Stimulated activated effector memory CD8-positive, alpha-beta T cell treated with anti-CD3 and anti-CD28 coated beads, Interleukin-12 subunit alpha, Interleukin-12 subunit beta, amount 100 ng/mL, for 72 hours (primary cell): ENCODE data around the gene CLIP3.
"Not testable (repeated sequence)": the region's sequence is repeated elsewhere in the genome, so short reads cannot be mapped to it uniquely, and the experiment has no call there.

Experiments
- ATAC-seq: fragments of 150-1000 bp; cut with Tn5 transposase; 2 replicates; pipeline ENCODE4 v1.10.0; 2021
- DNase-seq, 2 donors: peaks; one replicate each; pipeline ENCODE4 v3.0.0; 2021 to 2022; ENCODE audit warnings: low spot score in 2 of 2
- H3K27ac Mint-ChIP-seq: one replicate; pipeline ENCODE4 v1.8.0; 2022; ENCODE audit warnings: mild to moderate bottlenecking, mixed read lengths
- H3K36me3 Mint-ChIP-seq: one replicate; pipeline ENCODE4 v1.8.0; 2022; ENCODE audit warnings: mild to moderate bottlenecking, mixed read lengths
- H3K4me1 Mint-ChIP-seq: one replicate; pipeline ENCODE4 v1.8.0; 2022; ENCODE audit warnings: mixed read lengths
- H3K4me3 Mint-ChIP-seq: one replicate; pipeline ENCODE4 v1.8.0; 2022; ENCODE audit warnings: mild to moderate bottlenecking, mixed read lengths
- H3K9me3 Mint-ChIP-seq: one replicate; pipeline ENCODE4 v1.8.0; 2022; ENCODE audit warnings: mixed read lengths

The CLIP3 gene

DNA sequence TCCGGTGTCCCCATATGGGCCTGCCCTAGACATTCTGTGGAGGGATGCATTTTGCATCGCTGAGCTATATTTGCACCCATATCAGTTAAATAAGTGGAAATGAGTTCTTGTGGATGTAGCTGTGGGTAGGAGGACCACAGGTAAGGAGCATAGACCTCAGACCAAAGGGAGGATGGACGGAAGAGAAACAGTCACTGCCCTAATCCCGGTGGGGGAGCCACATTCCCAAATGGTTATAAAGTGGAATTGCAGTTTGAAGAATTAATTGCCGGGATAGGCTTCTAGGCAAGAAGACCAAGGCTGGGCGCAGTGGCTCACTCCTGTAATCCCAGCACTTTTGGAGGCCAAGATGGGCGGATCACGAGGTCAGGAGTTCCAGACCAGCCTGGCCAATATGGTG, 35.9 kb downstream of the CLIP3 start:
- DNase-seq, result no peak
- peak overlapping the region; percentile 87 for H3K4me3 Mint-ChIP-seq
- H3K4me1 Mint-ChIP-seq, result peaks cover 42% of the 10 kb centered on the region
- ATAC-seq, result no peak
- no peaks in the 10 kb centered on the region for H3K9me3 Mint-ChIP-seq
- H3K27ac Mint-ChIP-seq, result peak overlapping the region; percentile 85
- H3K36me3 Mint-ChIP-seq, result peaks cover 36% of the 10 kb centered on the region

- peak; percentile 83 to 96 for DNase-seq
- ATAC-seq, result peak; percentile 92
- Mint-ChIP-seq H3K36me3 (peaks cover 36% of the 10 kb centered on the region), H3K4me1 (peaks cover 36% of the 10 kb centered on the region), H3K4me3 (peak within 1 kb of the TSS; percentile 87), H3K27ac (peak within 1 kb of the TSS; percentile 93), H3K9me3 (no peaks in the 10 kb centered on the region)
Measured at GRCh38 chr19:35995048-35995993, 37.4 kb downstream of the CLIP3 start, which contains the start of gene SDHAF1. TSS of gene SDHAF1 (plus strand) at chr19:35995188. CDS start at chr19:35995275, 87 bp downstream.

GRCh38 chr19:35993923-35994598, 38.6 kb downstream of the CLIP3 start:
- ATAC-seq, result no peak
- H3K4me1 Mint-ChIP-seq, result peaks cover 33% of the 10 kb centered on the region
- H3K4me3 Mint-ChIP-seq, result peak overlapping the region; percentile 87
- no peak for DNase-seq
- H3K9me3 Mint-ChIP-seq, result no peaks in the 10 kb centered on the region
- H3K36me3 Mint-ChIP-seq, result peaks cover 29% of the 10 kb centered on the region
- no peak overlapping the region for H3K27ac Mint-ChIP-seq

DNA sequence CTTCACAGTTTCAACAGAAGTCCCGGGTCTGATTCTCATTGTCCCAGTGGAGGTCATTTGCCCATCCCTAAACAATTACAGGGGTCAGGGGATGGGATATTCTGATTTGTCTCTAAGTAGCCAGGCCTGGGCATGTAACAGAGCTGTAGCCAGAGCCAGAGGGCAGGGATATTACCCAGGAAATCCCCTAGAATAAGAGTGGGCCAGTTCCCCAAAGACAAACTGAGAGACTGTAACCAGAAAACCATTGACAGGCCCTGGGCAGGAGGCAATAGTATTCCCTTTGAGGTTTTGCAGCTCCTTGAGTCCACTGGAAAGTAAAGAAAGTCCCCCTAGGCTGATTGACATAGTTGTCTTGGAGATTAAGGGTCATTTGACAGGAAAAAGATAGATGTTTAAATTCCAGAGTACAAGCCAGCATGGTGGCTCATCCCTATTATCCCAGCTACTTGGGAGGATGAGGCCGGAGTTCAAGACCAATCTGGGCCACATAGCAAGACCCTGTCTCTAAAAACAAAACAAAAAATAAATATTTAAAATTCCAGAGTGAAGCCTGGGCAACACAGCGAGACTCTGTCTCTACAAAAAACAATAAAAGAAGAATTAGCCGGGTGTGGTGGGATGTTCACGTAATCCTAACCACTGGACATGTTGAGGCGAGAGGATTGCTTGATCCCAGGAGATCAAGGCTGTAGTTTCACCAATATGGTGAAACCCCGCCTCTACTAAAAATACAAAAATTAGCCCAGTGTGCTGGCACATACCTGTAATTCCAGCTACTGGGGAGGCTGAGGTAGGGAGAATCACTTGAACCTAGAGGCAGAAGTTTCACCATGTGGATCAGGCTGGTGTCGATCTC, 39.5 kb downstream of the CLIP3 start:
- ATAC-seq, result no peak
- Mint-ChIP-seq H3K4me3 (no peak overlapping the region), H3K9me3 (no peaks in the 10 kb centered on the region), H3K36me3 (peaks cover 22% of the 10 kb centered on the region), H3K27ac (no peak overlapping the region), H3K4me1 (peaks cover 29% of the 10 kb centered on the region)
- no peak for DNase-seq

DNA sequence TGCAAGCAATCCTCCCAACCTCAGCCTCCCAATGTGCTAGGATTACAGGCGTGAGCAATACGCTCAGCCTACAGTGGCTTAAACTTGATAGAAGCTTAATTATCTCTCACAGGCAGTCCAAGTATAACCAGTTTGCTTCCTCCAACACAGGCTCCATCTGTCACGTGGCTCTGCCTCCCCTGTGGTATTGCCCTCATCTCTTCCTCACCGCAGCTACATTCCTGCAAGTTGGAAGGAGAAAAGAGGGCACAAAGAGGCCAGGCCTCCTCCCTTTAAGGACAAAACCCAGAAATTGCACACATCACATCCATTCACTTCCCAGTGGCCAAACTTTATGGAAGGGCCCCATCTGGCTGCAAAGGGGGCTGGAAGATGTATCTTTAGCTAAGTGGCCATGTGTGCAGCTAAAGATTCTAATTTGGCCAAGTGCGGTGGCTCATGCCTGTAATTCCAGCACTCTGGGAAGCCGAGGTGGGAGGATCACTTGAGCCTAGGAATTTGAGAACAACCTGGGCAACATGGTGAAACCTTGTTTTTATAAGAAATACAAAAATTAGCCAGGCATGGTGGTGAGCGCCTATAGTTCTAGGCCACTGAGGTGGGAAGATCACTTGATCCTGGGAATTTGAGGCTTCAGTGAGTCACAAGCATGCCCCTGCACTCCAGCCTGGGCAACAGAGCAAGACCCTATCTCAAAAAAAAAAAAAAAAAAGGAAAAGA, 40.8 kb downstream of the CLIP3 start:
- H3K4me1 Mint-ChIP-seq, result peaks cover 19% of the 10 kb centered on the region
- H3K4me3 Mint-ChIP-seq, result no peak overlapping the region
- peaks cover 11% of the 10 kb centered on the region for H3K36me3 Mint-ChIP-seq
- ATAC-seq (no peak), DNase-seq (no peak)
- no peaks in the 10 kb centered on the region for H3K9me3 Mint-ChIP-seq
- H3K27ac Mint-ChIP-seq, result peak overlapping the region; percentile 29

DNA sequence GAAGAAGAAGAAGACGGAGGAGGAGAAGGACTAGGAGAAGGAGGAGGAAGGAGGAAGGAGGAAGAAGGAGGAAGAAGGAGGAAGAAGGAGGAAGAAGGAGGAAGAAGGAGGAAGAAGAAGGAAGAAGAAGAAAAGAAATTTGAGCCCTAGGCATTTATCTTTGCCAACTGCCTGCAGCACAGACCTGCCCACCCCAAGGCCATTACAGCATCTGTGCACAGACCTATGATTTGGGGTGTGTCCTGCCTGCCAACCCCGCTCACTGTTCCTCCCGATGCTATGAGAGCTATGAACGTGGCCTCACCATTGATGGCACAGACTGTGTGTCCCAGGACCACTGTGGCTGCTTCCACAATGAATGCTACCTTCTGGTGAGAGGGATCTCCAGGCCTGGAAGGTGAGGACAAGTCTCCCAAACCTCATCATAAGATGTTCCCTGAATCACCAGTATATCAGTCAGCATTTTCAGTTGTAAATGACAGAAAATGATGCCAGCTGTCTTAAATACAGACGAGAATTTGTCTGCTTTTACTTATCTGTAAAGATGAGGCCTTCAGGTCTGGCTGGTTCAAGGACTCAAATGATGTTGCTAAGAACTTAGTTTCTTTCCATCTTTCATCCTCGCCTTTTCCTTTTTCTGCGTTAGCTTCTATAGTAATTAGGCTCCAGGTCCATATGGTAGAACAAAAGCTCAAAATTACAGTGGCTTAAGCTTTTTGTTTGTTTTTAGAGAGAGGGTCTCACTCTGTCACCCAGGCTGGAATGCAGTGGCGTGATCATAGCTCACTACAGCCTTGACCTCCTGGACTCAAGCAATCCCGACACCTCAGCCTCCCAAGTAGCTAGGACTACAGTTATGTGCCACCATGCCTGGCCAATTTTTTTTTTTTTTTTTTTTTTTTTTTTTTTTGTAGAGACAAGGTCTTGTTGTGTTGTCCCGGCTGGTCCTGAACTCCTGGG, 41.6 kb downstream of the CLIP3 start:
- DNase-seq (no peak), ATAC-seq (no peak)
- Mint-ChIP-seq H3K4me1 (peaks cover 16% of the 10 kb centered on the region), H3K9me3 (no peaks in the 10 kb centered on the region), H3K27ac (no peak overlapping the region), H3K36me3 (peaks cover 6% of the 10 kb centered on the region), H3K4me3 (no peak overlapping the region)

GRCh38 chr19:35990156-35990555, 42.5 kb downstream of the CLIP3 start:
- peaks cover 6% of the 10 kb centered on the region for H3K36me3 Mint-ChIP-seq
- no peak for ATAC-seq
- no peak for DNase-seq

DNA sequence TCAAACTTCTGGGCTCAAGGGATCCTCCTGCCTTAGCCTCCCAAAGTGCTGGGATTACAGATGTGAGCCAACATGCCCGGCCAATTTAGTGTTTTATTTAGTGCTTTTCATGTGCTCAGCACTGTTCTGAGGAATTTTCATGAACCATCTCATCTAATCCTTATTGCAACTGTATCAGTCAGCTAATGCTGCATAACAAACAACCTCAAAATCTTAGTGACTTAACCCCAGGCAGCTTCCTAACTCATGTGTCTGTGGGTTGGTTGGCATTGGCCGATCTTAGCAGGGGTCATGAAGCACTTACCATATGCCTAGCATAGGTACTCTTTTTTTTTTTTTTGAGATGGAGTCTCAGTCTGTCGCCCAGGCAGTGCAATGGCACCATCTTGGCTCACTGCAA, 43.8 kb downstream of the CLIP3 start:
- no peak overlapping the region for H3K27ac Mint-ChIP-seq
- no peak for ATAC-seq
- H3K4me1 Mint-ChIP-seq, result peaks cover 5% of the 10 kb centered on the region
- H3K4me3 Mint-ChIP-seq, result no peak overlapping the region
- H3K9me3 Mint-ChIP-seq, result no peaks in the 10 kb centered on the region
- no peak for DNase-seq
- H3K36me3 Mint-ChIP-seq, result no peaks in the 10 kb centered on the region

More at GRCh38 chr19:35990156-35990555, 42.5 kb downstream of the CLIP3 start:
- Mint-ChIP-seq H3K9me3 (no peaks in the 10 kb centered on the region), H3K4me3 (no peak overlapping the region), H3K4me1 (peaks cover 11% of the 10 kb centered on the region), H3K27ac (no peak overlapping the region)

DNA sequence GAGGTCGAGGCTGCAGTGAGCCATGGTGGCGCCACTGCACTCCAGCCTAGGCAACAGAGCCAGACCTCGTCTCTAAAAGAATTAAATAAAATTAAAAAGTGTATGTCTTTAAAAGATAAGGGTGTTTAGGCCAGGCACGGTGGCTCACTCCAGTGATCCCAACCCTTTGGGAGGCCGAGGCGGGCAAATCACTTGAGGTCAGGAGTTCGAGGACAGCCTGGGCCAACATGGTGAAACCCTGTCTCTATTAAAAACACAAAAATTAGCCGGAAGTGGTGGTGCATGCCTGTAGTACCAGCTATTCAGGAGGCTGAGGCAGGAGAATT, 45.1 kb downstream of the CLIP3 start:
- H3K9me3 Mint-ChIP-seq, result no peaks in the 10 kb centered on the region
- H3K27ac Mint-ChIP-seq, result no peak overlapping the region
- no peak for DNase-seq
- no peaks in the 10 kb centered on the region for H3K36me3 Mint-ChIP-seq
- peaks cover 5% of the 10 kb centered on the region for H3K4me1 Mint-ChIP-seq
- peak overlapping the region; percentile 55 for H3K4me3 Mint-ChIP-seq
- ATAC-seq, result no peak

- DNase-seq (no peak), ATAC-seq (peak; percentile 58)
- Mint-ChIP-seq H3K4me1 (peaks cover 5% of the 10 kb centered on the region), H3K36me3 (no peaks in the 10 kb centered on the region), H3K27ac (no peak overlapping the region), H3K9me3 (no peaks in the 10 kb centered on the region), H3K4me3 (peak overlapping the region; percentile 55)
Measured at GRCh38 chr19:35986664-35987570, 45.8 kb downstream of the CLIP3 start.

GRCh38 chr19:35986111-35986510, 46.6 kb downstream of the CLIP3 start:
- Mint-ChIP-seq H3K4me1 (peaks cover 5% of the 10 kb centered on the region), H3K36me3 (no peaks in the 10 kb centered on the region), H3K9me3 (no peaks in the 10 kb centered on the region), H3K27ac (no peak overlapping the region), H3K4me3 (peak overlapping the region; percentile 55)
- ATAC-seq, result no peak
- no peak for DNase-seq

DNA sequence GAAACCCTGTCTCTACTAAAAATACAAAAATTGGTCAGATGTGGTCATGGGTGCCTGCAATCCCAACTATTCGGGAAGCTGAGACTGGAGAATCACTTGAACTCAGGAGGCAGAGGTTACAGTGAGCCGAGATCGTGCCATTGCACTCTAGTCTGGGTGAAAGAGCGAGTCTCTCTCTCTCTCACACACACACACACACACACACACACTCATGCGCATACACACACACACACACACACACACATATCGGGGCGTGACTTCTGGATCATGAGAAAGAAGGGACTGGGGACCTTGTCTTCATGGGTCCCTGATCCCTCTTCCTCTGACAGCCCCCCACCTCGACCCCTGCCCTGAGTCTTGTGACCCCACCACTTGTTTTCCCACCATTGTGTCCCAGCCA, 49.5 kb downstream of the CLIP3 start:
- no peaks in the 10 kb centered on the region for H3K9me3 Mint-ChIP-seq
- ATAC-seq (no peak), DNase-seq (no peak)
- H3K27ac Mint-ChIP-seq, result no peak overlapping the region
- H3K4me1 Mint-ChIP-seq, result peaks cover 5% of the 10 kb centered on the region
- H3K36me3 Mint-ChIP-seq, result no peaks in the 10 kb centered on the region
- no peak overlapping the region for H3K4me3 Mint-ChIP-seq

GRCh38 chr19:35980997-35981396, 51.7 kb downstream of the CLIP3 start:
- H3K36me3 Mint-ChIP-seq, DNase-seq, H3K4me1 Mint-ChIP-seq, H3K4me3 Mint-ChIP-seq, ATAC-seq, H3K27ac Mint-ChIP-seq, H3K9me3 Mint-ChIP-seq: not testable (repeated sequence)
